ENCODE results near the gene USP31.
"Not testable (repeated sequence)": the region's sequence is repeated elsewhere in the genome, so short reads cannot be mapped to it uniquely, and the experiment has no call there.

Gene USP31

DNA sequence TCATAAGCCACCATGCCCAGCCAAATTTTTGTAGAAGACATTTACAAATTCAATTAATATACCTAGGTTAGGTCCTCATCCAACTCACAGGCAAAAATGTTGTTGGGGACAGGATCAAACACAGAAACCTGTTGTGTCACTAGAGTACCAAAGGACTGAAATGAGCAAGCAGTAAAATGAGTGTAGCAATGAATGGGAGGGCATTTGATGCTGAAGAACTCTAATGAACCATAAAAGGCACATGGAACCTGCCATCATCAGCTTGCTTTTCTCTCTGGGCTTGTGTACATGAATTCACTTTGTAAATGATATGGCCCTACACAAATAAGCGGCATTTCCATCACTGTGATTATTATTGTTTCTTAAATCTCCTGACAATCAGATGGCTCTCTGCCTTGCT is 17.8 kb downstream of the USP31 start:
- no peak for DNase-seq (ENCODE audit: low read depth)

DNA sequence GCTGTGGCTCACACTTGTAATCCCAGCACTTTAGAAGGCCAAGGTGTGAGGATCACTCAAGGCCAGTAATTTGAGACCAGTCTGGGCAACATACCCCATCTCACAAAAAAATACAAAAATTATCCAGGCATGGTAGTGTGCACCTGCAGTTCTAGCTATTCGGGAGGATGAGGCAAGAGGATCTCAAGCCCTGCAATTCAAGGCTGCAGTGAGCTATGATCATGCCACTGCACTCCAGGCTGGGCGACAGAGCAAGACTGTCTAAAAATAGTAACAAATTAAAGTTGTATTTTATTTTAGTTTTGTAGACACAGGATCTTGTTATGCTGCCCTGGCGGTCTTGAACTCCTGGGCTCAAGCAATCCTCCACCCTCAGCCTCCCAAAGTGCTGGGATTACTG is 18.2 kb downstream of the USP31 start:
- no peak for DNase-seq (ENCODE audit: low read depth)

DNA sequence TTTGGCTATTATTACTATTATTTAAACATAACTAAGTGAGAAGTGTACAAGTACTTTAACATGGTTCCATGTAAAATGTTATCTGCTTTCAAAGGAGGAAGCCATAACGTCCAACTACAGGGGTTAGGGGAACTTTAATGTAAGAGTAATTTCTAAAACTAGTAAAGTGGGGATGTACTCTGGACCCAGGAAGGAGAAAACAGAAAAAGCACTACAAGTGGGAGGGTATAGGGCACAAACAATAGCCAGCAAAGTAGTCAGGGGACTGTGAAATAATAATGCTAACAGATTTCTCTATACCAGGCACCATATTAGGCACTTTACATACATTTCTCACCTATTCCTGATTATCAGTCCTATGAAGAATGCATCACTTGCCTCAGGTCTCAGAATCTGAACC is 19.6 kb downstream of the USP31 start:
- no peak for DNase-seq (ENCODE audit: low read depth)

DNA sequence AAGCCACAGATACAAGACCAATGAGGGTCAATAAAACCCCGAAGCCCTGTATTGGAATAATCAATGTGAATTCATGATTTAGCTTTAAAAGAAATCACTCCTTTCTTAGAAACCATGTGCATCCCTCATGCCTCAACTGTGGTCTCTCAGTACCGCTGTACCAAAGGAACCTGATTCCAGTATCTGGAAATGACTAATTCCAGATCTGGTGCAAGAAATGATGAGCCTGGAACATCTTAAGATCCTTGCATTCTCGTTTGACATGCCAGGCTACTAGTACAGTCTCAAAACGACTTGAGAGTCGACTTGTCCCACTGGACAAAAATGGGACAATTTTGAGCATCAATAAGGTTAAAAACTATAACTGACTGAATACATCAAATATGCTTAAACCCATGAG is 21.2 kb downstream of the USP31 start:
- no peak for DNase-seq (ENCODE audit: low read depth)

DNA sequence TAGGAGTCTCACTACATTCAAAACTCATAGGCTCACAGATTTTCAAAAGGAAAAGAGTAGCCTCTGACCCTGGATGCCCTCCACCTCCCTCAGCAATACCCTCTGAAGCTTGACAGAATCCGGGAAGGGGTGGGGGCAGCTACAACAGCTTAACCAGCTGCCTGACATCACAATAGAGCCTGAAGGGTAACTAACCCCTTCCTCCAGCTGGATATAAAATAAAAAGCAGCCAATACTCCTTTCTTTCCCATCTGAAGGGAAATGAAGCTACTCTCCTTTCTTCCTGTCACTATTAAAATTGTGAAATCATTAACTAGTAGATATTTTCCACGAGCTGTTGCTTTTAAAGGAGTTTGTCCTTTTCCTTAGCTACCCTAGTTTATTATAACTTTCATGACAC is 24.0 kb downstream of the USP31 start:
- no peak for DNase-seq (ENCODE audit: low read depth)

DNA sequence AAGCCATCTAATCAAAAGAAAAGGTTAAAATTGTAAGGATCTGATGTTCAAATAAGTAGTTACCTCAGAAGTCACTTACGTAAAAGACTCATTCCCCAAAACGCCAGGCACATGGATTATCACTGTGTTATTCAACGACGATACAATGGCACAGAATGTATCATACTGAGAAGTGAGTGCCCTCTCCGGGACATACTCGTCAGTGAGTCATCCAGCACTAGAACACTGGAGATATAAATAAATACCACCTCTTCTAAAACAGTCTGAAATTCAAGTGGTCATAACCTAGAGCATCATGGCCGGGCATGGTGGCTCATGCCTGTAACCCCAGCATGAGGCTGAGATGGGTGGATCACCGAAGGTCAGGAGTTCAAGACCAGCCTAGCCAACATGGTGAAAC is 24.9 kb downstream of the USP31 start:
- no peak for DNase-seq (ENCODE audit: low read depth)

DNA sequence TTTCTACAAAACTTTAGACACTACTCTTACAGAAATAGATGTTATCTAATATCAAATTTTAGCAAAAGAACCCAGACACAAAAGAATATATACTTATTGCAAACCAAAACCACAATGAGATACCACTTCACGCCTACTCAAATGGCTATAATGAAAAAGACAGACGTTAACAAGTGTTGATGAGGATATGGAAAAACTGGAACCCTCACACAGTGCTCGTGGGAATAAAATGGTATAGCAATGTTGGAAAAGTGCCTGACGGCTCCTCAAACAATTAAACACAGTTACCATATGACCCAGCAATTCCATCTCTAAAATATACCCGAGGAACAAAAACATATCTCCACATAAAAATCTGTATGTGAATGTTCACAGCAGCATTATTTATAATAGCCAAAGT is 27.1 kb downstream of the USP31 start:
- no peak for DNase-seq (ENCODE audit: low read depth)

DNA sequence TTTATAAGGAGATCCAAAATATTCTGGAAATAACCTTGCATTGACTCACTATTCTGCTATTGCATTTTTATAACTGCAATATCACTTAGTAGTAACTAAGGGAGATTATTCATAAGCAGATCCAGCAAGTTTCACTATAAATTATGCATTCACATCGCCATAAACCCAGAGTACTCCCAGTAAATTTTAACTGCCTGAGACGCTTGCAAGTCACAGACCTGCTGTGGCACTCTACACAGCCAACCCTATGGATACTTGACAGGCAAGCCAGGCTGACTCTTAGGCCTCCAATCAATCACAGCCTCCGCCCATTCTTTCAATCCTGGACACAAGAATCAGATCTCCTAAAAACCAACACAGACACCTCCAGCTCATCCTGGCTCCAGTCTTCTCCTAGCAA is 28.2 kb downstream of the USP31 start:
- no peak for DNase-seq (ENCODE audit: low read depth)

DNA sequence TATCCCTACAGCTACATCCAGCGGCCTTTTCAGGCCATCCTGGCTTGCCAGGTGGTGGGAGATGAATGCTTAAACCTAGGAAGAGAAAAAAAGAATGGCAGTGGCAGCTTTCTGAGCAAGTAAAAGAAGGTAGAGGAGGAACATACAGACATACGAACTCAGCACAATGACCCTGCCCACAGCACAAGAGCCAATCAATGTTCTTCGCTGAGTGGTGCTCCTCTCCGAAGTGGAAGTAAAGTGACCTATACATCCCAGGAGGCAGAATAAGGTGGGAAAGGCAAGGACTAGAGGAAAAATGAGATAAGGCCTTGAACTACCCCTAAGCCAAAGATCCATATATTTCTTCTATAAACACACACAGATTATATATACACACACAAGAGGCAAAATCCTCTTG is 28.7 kb downstream of the USP31 start:
- DNase-seq (ENCODE audit: low read depth), result no peak

DNA sequence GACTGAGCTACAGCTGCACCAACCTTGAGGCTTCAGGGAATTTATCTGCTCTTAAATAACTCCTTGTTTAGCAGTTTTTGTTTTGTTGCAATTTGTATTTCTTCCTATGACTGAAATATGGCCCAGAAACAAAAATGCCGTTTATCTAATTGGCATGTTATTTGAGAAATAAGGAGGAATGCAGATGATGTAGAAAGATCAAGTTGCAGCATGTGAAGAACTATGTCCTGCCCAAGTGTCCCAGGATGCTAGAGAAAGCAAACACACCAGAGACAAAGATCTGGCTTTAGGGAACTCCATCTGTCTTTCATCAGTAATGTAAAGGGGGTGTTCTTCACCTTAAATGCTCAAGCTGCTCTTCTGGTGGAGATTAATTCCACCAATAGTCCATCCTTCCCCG is 29.7 kb downstream of the USP31 start:
- no peak for DNase-seq (ENCODE audit: low read depth)

DNA sequence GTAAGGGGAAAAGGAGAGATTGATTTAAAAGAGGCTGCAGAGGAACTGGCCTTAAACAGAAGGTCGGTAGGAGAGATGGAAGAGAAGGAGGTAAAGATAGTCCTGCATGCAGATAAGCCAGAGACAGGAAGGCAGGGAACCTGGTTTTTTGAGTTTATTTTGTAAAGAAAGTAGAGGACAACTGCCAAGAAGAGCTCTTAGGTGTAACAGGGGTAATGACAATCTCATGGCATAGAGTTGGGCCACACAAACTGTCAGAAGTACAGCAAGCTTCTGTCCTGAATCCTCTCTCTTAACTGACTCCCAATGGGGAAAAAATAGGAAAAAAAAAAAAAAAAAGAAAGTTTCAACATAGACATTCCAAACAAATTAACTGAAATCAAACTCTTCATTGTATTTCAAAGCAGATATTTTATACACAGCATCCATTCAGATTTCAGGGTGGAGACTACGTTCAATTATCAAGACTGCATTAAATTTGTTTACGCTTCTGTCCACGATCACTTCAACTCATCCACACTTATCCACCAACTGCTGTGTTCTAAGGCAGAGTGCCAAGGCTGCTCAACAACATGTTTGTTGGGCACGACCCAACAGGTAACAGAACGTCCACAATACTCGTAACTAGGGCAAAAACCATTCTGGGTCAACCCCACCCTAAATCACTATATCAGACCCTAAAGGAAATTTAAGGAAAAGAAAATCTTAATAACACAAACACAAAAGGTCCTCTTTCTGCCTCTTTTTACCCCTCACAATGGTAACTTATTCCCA is 34.9 kb downstream of the USP31 start:
- no peak for DNase-seq (ENCODE audit: low read depth)

DNA sequence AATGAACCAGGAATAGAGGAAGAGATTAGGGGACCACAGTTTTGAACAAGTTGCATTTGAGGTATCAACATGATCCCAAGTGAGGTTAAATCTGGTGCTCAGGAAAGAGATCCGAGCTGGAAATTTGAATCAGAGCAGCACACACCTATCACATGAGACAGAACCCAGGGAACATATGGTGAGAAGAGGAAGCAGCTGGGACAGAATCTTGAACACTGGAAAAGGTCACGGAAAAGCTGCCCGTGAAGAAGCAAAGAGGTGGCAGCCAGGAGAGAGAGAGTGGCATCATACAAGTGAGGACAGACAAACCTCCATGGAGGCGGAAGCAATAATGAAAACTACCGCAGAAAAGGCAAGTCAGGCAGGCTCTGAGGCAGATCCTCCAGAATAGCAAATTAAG is 36.1 kb downstream of the USP31 start:
- no peak for DNase-seq (ENCODE audit: low read depth)

DNA sequence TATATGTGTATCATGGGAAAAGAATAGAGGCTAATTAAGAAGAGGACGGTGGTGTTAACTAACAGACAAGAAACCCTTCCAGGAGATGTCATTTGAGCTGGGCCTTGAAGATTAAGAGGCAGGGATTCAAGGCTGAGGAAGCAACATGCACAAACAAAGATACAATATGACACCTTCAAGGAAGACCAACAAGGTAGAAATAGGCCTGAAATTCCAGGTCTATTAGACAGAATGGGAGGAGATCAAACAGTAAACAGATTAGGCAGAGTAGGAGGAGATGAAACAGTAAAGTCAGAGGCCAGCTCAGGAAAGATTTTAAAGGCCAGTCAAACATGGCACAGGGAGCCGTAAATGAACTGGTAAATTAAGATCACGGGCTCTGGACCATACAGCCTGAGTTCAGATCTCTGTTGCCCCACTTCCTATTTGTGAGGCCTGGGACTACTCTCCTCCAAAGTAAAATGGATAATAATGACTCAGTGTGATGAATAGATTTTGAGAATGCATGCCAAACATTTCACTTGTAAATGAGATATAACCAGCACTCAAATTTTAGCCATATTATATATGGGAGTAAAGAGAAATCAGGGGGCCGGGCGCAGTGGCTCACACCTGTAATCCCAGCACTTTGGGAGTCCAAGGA is 38.9 kb downstream of the USP31 start:
- DNase-seq (ENCODE audit: low read depth), result no peak

DNA sequence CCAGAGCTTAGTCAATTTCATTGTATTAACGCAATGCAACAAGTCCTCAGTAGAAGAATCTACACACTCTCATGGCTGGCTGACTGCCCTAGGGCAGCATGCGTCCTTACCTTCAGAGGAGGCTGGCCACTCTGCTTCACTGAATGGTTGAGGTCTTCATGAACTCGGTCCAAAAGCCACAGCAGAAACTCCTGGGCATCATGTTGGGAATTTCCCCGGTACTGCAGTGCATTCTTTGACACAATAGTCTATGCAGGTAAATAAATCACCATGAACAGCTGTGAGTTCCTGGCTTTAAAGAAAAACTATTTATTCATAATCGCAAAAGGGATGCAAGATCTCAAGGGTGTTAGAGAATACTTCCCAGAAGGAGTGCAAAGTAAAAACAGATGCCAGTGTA is 41.3 kb downstream of the USP31 start:
- DNase-seq (ENCODE audit: low read depth), result no peak

DNA sequence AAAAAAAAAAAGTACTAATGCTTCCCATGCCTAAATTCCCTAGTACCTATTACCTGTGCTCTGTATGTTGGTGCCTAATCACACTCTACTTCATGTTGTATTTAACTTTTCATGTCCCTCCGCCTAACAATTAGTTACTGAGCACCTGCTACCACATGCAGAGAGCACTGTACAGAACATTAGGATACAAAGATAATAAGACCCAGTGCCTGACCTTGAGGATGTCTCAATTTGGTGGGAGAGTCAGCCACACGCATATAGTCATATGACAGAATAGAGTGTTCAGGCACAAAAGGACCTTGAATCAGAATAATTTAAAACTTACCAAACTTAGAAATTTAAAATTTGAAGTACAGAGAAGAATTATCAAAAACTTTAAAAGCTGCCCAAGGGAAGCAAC is 42.1 kb downstream of the USP31 start:
- no peak for DNase-seq (ENCODE audit: low read depth)

DNA sequence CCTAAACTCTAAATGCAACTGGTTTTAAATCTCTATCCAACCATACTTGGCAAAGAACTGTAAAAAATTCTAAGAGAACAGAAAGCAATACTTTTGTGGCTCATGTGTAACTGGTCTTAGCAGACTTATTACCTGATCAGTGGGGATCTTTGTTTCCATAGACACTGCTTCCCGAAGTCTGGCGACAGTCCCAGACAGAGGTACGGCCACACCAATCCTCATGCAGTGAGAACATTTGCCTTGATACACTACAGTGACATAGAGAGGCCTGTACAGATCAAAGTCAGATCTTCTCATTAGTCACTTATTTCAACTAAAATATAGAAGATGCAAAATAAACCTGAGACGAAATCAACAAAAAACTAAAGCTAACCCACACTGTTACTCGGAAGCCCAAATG is 43.9 kb downstream of the USP31 start:
- no peak for DNase-seq (ENCODE audit: low read depth)

DNA sequence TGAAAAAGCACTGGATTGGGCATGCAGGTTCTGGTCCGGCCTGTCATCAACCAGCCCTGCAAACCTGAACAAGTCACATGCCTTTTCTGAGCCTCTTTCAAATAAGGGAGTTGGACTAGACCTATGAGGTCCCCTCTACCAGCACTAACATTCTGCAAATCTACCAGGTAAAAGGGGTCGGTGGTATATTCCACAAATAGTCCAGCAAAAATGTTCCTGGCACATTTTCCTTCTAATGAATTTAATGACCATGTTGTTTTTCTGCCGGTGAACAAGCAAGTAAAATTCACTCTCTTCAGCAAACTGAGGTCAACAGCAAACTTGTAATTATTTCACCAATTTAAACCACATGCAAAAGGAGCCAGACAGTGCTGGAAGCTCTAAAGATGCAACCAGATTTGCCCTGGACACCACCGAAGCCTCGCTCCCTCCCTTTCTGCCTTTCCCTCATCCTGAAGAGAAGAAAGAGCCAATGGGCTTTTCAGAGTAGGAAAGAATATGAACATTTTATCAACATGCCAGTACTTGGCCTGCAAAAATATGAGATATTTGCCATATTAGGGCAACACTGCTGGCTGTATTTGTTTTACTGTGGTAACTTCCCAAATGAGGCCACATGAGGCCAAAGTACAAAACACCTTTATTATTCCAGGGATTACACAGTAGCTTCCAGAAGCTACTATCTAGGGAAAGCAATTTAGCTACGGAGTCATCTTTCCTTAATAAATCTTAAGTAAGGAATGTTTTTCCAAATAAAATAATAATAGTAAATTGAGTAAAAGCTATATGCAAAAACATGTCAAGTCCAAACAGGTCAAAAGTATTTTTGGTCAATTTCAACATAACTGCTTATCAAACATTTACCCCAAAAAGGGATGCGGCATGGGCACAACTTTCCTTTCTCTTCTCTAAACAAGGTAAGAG is 45.0 kb downstream of the USP31 start:
- no peak for DNase-seq (ENCODE audit: low read depth)

DNA sequence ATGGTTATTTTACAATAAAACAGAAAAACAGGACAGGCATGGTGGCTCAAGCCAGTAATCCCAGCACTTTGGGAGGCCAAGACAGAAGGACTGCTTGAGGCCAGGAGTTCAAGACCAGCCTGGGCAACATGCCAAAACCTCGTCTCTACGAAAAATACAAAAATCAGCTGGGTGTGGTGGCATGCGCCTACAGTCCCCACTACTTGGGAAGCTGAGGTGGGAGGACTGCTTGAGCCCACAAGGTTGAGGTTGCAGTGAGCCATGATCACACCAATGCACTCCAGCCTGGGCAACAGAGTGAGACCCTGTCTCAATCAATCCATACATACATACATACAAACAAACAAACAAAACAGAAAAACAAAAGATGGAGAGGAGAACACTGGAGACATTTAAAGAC is 45.6 kb downstream of the USP31 start:
- DNase-seq (ENCODE audit: low read depth), result no peak

DNA sequence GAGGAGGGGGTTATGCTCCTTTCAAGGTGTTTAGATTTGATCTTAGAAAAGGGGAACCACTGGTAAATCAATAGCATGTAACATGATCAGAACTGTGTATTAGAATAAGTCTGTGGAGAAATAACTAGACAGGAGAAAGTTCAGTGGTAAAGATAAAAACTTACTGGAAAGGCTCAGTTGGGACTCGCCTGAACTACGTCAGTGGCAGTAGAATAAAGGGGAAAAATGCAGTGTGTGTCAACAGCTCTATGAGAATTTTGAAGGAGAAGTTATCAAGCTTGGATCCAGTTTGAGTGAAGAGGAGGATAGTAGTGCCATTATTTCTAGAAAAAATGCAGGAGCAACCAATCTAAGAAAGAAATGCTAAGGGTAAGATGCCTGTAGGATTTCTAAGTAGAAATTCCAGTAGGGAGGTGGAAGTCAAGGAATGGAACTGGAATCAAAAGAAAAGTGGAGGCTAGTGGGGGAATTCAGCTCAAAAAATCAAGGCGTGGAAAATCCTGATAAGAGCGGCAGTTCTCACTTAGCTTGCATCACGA is 48.2 kb downstream of the USP31 start:
- DNase-seq (ENCODE audit: low read depth), result no peak

DNA sequence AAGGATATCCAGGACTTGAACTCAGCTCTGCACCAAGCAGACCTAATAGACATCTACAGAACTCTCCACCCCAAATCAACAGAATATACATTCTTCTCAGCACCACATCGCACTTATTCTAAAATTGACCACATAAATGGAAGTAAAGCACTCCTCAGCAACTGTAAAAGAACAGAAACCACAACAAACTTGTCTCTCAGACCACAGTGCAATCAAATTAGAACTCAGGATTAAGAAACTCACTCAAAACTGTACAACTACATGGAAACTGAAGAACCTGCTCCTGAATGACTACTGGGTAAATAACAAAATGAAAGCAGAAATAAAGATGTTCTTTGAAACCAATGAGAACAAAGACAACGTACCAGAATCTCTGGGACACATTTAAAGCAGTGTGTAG is 52.8 kb downstream of the USP31 start:
- not testable (repeated sequence) for DNase-seq (ENCODE audit: low read depth)

DNA sequence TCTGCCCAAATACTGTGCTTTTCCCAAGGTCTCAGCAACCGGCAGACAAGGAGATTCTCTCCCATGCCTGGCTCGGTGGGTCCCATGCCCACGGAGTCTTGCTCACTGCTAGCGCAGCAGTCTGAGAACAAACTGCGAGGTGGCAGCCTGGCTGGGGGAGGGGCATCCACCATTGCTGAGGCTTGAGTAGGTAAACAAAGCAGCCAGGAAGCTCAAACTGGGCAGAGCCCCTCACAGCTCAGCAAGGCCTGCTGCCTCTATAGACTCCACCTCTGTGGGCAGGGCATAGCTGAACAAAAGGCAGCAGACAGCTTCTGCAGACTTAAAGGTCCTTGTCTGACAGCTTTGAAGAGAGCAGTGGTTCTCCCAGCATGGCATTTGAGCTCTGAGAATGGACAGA is 55.1 kb downstream of the USP31 start:
- not testable (repeated sequence) for DNase-seq (ENCODE audit: low read depth)

DNA sequence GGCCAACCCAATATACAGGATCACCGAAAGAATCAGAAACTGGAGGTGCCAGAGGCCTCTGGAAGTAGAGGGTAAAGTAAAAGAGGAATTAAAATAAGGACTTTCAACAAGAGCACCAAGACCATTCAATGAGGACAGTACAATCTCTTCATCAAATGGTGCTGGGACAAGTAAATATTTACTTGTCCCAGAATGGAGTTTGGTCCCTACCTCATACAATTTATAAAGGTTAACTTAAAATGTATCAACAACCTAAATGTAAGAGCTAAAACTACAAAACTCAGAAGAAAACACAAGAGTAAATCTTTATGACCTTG is 56.5 kb downstream of the USP31 start:
- DNase-seq (ENCODE audit: low read depth), result no peak

All from activated T-cell treated with anti-CD3 and anti-CD28 coated beads for 1 hour (primary cell).